ENCODE results near the gene RCAN3.

- TF ChIP-seq CTCF (conservative IDR thresholded peaks at IDR 0.05; ENCODE audit: low read depth, low read length) (no peak), MXI1 (IDR thresholded peaks at IDR 0.05; ENCODE audit: borderline replicate concordance, low read depth, low read length) (no peak), RFX5 (IDR thresholded peaks at IDR 0.05; ENCODE audit: low read depth, low read length) (no peak)
These were observed 4.2 kb downstream of the RCAN3 start for GRCh38 chr1:24506691-24507381.

Measured in IMR-90 (cell line).